Cardiac muscle cell (in vitro differentiated cells and primary cell): ENCODE results near the gene CREM. TPM values are rescaled to one million over a fixed set of nuclear protein-coding genes. Genes with fewer than 3 reads are reported as not detected.
"Not testable (repeated sequence)": the region's sequence is repeated elsewhere in the genome, so short reads cannot be mapped to it uniquely, and the experiment has no call there.

Source experiments
- DNase-seq, 2 donors: peaks; one replicate each; pipeline versions ENCODE4 v3.0.0 to v3.0.0-alpha.2; 2010 to 2017; ENCODE audit warnings: low read depth in 1 of 2, low spot score in 1 of 2
- H3K27ac ChIP-seq: fragments of 200-600 bp; sonication (generic); 2 replicates; pipeline ENCODE4 v1.5.1; 2016
- H3K27me3 ChIP-seq: fragments of 200-600 bp; sonication (generic); 2 replicates; pipeline ENCODE4 v1.6.0; 2016; ENCODE audit warnings: control low read depth
- H3K36me3 ChIP-seq: fragments of 200-600 bp; sonication (generic); 2 replicates; pipeline ENCODE4 v1.5.1; 2016; ENCODE audit warnings: control low read depth
- H3K4me1 ChIP-seq: fragments of 200-600 bp; sonication (generic); 2 replicates; pipeline ENCODE4 v1.8.1; 2017; ENCODE audit warnings: low read depth, mild to moderate bottlenecking, mixed run types
- H3K4me3 ChIP-seq: fragments of 200-600 bp; sonication (generic); 2 replicates; pipeline ENCODE4 v1.5.1; 2016; ENCODE audit warnings: mild to moderate bottlenecking
- H3K9me3 ChIP-seq: fragments of 200-600 bp; sonication (generic); 2 replicates; pipeline ENCODE4 v1.5.1; 2017; ENCODE audit warnings: low read depth, mild to moderate bottlenecking, control low read depth
- polyA plus RNA-seq: library from polyadenylated mRNA; unstranded; fragments of >200 nt; fragmentation: Nextera tagmentation; extraction: Ambion mirVana; gene quantifications from 2 replicates; pipeline ENCODE4 v1.2.1, GENCODE V29; 2016
- total RNA-seq: library from RNA; depleted of rRNA; stranded (reverse); fragments of >200 nt; gene quantifications from 2 replicates; pipeline ENCODE4 v1.2.3, GENCODE V29; 2016
- TF ChIP-seq, protein P1 (sequence below): IDR thresholded peaks from 2 replicates; pipeline ENCODE4 v1.5.1; 2012; ENCODE audit warnings: low read depth, mild to moderate bottlenecking, low read length

Gene CREM
- total and polyA plus RNA-seq, 2 experiments from 2014 or later = 415 to 486 TPM

DNA sequence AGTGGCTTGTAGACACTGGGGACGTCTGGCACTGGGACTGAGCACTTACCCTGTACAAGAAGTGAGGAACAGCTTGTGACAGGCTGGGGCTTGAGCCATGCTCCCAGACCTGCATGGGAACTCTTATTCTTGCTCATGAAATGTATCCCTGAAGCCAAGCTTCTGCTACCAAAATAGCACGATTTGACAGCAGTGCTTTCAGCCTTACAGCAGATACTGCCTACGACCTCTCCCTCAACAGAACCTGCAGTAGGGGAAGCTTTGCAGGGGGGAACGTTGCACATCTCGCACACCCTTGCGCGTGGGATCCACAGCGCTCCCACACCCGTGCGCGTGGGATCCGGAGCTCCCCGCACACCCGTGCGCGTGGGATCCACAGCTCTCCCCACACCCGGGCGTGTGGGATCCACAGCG, 88.0 kb downstream of the CREM start:
- peak overlapping the region; percentile 88 for H3K27ac ChIP-seq
- H3K4me1 ChIP-seq = peaks cover 73% of the 10 kb centered on the region
- DNase-seq = peak in 1 of 2 donors; percentile 62
- H3K9me3 ChIP-seq = no peaks in the 10 kb centered on the region
- H3K27me3 ChIP-seq = no peaks in the 10 kb centered on the region
- H3K4me3 ChIP-seq = no peak overlapping the region
- TF ChIP-seq, protein P1, sequence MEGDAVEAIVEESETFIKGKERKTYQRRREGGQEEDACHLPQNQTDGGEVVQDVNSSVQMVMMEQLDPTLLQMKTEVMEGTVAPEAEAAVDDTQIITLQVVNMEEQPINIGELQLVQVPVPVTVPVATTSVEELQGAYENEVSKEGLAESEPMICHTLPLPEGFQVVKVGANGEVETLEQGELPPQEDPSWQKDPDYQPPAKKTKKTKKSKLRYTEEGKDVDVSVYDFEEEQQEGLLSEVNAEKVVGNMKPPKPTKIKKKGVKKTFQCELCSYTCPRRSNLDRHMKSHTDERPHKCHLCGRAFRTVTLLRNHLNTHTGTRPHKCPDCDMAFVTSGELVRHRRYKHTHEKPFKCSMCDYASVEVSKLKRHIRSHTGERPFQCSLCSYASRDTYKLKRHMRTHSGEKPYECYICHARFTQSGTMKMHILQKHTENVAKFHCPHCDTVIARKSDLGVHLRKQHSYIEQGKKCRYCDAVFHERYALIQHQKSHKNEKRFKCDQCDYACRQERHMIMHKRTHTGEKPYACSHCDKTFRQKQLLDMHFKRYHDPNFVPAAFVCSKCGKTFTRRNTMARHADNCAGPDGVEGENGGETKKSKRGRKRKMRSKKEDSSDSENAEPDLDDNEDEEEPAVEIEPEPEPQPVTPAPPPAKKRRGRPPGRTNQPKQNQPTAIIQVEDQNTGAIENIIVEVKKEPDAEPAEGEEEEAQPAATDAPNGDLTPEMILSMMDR = no peak
- H3K36me3 ChIP-seq = peaks cover 16% of the 10 kb centered on the region

DNA sequence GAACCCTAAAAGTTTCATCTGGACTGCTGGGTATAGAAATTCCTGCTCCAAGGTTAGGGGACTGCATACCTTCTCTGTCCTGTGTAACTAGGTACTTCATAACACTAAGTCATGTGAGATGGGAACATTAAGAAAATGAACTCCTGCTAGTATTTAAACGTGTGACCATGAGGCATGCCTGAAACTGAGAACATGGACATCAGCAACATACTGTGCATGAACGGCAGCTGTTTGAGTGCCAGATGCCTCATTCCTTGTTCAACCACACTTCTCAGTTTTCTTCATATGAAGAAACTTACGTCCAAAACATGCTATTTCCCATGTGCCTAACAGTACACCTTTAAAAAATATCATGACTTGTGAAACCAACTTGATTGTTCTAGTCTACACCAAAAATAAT, 88.5 kb downstream of the CREM start:
- no peak for DNase-seq
- Histone ChIP-seq H3K4me1 (peaks cover 73% of the 10 kb centered on the region), H3K36me3 (peaks cover 13% of the 10 kb centered on the region), H3K27ac (peak overlapping the region; percentile 88), H3K9me3 (no peaks in the 10 kb centered on the region), H3K27me3 (no peaks in the 10 kb centered on the region), H3K4me3 (no peak overlapping the region)
- TF ChIP-seq, protein P1 = no peak

DNA sequence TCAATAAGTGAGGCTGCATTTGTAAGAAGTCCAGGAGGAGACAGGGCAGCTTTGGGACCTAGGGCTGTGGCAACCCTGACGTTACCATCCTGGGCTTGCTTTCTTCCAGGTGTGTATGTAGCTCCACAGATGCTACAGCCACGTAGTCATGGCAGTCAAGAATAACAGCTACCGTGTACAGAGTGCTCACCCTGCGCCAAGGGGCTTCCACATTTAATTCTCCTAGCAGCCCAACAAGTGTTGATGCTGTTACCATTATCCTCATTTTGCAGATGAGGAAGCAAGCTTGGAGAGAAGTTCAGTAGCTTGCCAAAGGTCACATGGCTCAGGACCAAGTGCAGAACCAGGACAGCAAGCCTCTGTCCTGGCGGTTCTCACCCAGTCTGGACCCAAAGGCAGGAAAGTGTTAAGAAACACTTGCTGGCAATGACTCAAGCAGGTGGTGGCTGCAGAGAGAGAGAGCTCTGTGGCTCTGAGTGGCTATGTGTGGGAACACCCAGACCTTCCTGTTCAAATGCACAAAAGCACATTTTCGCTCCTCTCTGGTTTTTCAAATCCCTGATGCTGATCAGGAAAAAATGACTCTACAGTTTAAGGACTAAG, 89.8 kb downstream of the CREM start:
- Histone ChIP-seq H3K4me3 (no peak overlapping the region), H3K36me3 (peaks cover 13% of the 10 kb centered on the region), H3K27me3 (no peaks in the 10 kb centered on the region), H3K27ac (peak overlapping the region; percentile 88), H3K4me1 (peaks cover 70% of the 10 kb centered on the region), H3K9me3 (no peaks in the 10 kb centered on the region)
- peak in 1 of 2 donors; percentile 48 for DNase-seq
- TF ChIP-seq, protein P1 = no peak

DNA sequence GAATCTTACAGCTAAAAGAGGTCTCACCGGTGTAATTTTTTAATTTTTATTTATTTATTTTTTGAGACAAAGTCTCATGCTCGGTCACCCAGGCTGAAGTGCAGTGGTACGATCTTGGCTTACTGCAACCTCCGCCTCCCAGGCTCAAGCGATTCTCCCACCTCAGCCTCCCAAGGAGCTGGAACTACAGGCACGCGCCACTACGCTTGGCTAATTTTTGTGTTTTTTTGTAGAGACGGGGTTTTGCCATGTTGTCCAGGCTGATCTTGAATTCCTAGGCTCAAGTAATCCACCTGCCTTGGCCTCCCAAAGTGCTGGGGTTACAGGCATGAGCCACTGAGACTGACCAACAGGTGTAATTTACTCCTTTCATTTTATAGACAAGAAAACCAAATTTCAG, 90.3 kb downstream of the CREM start:
- not testable (repeated sequence) for DNase-seq, H3K36me3 ChIP-seq, H3K4me3 ChIP-seq, H3K9me3 ChIP-seq, H3K27me3 ChIP-seq
- H3K4me1 ChIP-seq = peaks cover 64% of the 10 kb centered on the region
- peak overlapping the region; percentile 88 for H3K27ac ChIP-seq

DNA sequence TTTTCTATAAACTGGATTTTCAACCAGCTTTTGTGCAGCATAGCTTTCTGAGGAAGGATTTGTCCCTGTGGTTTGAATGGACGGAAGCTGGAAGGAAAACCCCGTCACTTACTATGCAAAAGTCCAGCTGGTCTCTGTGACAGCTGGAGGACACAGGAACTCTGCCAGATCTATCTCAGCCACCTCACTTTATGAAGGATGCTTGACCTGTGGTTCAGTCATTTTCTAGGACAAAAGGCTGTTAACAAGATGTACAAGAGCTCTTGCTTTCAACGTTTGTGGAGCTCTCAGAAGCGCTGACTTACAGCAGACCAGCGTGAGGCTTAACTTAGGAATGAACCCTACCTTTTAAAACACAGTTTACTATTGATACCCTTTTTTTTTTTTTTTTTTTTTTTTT, 90.8 kb downstream of the CREM start:
- peak; percentile 30 to 90 for DNase-seq
- H3K4me1 ChIP-seq = peaks cover 61% of the 10 kb centered on the region
- H3K4me3 ChIP-seq = no peak overlapping the region
- H3K36me3 ChIP-seq = peaks cover 2% of the 10 kb centered on the region
- H3K27ac ChIP-seq = peak overlapping the region; percentile 88
- no peaks in the 10 kb centered on the region for H3K27me3 ChIP-seq
- TF ChIP-seq, protein P1 = no peak
- H3K9me3 ChIP-seq = no peaks in the 10 kb centered on the region

DNA sequence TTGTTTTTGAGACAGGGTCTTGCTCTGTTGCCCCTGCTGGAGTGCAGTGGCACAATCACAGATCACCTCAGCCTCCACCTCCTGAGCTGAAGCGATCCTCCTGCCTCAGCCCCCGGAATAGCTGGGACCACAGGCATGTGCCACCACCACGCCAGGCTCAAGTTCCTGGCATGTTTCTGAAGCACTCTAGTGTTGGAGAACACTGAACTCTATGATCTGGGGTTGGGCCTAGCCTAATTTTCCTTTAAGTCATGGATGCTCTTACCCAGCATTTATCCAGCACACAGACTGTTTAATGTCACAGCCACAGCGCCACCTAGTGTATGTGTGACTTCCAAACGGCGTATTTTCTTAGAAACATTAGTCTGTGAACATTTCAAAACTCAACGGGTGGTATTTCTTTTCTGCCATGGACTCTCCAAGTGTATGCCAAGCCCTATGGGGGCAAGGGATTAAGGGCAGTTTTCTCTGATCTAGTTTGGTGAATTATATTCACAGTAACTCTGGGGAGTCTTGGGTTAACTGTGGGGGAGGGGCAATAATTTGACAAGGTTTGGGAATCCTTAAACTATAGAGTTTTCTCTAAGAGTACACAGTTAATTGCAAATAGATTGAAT, 91.8 kb downstream of the CREM start:
- Histone ChIP-seq H3K36me3 (no peaks in the 10 kb centered on the region), H3K9me3 (no peaks in the 10 kb centered on the region), H3K27ac (peak overlapping the region; percentile 88), H3K4me1 (peaks cover 54% of the 10 kb centered on the region), H3K4me3 (no peak overlapping the region), H3K27me3 (no peaks in the 10 kb centered on the region)
- TF ChIP-seq, protein P1 = peak; percentile 73
- peak; percentile 95 to 96 for DNase-seq
